GM13977 (cell line): ENCODE results near the gene CBFA2T3.

Source experiments
- DNase-seq: peaks from one replicate; pipeline ENCODE4 v3.0.0; 2012; ENCODE audit warnings: low spot score
- in situ Hi-C: fragments of 300-500 bp; cut with MboI; formaldehyde crosslinking; loops from one replicate; pipeline ENCODE4 v1.12.0; 2022; ENCODE audit warnings: low sequenced_read_pairs, low pct_unique_long_range_greater_than_20kb, mixed read lengths, inconsistent platforms; ENCODE audit not compliant: unreplicated experiment
- TF ChIP-seq, protein P1 (sequence below): IDR thresholded peaks from 2 replicates; pipeline ENCODE4 v1.5.1; 2012; ENCODE audit warnings: mild to moderate bottlenecking, control low read depth; ENCODE audit not compliant: insufficient read depth; ENCODE audit errors: extremely low read depth, missing control alignments

The CBFA2T3 gene

DNA sequence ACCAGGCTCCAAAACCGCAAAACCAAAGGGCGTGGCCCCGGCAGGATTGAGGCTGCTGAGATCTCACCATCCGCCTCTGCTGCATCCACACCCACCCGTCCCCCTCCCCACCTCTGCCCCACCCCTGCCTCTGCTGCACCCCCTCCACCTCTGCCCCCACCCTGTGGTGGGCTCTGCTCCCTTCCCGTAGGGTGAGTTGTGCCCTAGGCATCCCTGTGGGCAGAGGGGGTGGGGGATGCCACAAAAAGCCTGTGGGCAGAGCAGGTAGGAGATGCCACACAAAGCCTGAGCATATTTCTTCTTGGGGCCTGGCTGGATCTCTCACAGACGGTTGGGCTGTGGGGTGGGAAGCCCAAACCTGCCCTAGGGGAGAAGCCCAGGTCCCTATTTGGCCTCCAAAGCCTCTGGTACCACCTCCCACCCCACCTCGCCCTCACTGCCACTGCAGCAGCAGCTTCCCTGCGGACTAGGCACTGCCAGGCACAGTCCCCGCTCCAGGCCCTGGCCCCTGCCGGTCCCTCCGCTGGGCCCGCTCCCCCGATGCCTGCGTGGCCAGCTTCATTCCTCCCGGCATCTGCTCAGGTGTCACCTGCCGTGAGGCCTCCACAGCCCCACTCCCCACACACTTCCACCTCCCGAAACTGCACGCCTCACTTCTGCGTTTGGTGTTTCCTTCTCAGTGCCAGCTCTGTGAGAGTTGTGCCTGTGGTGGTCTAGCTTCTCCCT lies 99.3 kb downstream of the CBFA2T3 start:
- DNase-seq: no peak
- TF ChIP-seq, protein P1, sequence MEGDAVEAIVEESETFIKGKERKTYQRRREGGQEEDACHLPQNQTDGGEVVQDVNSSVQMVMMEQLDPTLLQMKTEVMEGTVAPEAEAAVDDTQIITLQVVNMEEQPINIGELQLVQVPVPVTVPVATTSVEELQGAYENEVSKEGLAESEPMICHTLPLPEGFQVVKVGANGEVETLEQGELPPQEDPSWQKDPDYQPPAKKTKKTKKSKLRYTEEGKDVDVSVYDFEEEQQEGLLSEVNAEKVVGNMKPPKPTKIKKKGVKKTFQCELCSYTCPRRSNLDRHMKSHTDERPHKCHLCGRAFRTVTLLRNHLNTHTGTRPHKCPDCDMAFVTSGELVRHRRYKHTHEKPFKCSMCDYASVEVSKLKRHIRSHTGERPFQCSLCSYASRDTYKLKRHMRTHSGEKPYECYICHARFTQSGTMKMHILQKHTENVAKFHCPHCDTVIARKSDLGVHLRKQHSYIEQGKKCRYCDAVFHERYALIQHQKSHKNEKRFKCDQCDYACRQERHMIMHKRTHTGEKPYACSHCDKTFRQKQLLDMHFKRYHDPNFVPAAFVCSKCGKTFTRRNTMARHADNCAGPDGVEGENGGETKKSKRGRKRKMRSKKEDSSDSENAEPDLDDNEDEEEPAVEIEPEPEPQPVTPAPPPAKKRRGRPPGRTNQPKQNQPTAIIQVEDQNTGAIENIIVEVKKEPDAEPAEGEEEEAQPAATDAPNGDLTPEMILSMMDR: no peak
- in situ Hi-C loops: no loop called here

DNA sequence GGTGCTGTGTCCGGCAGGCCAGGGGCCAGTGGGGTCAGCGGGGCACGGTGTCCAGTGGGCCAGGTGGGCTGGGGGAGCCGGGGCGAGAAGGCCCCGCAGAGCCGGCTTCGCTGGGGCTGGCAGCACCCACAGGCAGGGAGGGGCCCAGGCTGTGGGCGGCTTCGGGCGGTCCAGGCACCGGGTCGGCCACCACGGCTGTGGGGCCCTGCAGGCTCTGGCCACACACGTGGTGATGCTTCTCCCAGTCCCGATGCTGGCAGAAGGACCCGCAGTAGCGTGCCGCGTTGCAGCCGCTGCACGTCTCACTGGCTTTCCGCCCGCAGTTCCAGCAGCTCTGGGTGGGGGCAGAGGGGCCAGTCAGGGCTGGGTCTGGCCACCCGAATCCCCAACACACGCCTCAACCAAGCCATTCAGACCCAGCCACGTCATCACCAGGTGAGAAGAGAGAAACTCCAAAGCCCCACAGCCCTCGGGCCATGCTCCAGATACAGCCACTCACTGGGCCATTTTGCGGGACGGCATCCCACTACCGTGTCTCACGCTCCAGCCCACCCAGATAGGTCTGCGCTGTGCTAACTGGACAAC lies 100.0 kb downstream of the CBFA2T3 start:
- TF ChIP-seq, protein P1: no peak
- no peak for DNase-seq
- in situ Hi-C loops: no loop called here

DNA sequence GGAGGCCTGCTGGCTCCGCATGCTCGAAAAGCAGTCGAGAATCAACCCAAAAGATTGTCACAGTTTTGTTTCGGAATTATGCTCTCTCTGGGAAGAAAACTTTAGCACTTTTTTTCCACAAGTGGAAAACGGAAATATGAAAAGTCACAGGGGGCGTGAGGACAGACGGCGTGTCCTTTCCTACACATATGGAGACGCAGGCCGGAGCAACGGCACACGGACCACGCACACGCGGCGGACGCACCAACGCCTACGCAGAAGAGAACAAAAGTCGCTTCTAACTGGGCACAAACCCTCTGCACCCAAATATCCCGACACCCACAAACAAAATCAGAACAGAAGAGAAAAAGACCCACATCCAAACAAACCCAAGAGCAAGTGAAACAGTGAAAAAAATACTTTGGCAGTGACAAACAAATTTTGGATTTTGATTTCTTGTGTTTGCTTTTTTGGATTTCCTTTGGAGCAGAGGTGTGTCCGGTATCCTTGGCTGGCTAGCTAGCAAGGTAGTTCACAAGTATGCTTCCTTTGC lies 101.2 kb downstream of the CBFA2T3 start:
- TF ChIP-seq, protein P1: no peak
- in situ Hi-C loops: no loop called here
- DNase-seq: no peak

DNA sequence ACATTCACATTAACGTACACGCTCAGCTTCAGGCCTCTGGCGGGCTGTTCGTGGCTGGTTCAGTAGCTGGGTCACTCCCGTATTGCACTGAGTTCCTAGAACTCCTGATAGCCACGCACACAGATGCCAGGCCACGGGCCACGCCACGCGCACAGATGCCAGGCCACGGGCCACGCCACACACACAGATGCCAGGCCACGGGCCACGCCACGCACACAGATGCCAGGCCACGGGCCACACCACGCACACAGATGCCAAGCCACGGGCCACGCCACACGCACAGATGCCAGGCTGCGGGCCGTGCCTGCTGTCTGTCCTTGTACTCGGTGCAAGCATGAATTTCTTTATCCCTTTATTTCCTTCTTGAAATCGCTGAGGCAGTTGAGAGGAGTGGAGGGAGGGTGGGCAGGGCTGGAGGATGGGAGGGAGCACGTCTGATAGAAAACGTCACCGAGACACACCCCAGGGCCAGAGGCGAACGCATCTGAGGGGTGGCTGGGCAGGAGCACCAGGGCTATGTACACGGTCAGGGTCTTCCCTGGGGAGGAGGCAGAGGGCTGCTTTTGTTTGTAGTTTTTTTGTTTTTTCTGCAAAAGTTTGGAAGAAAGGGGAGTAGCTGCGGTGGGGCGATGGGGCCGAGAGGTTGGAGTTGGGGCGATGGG lies 101.9 kb downstream of the CBFA2T3 start:
- in situ Hi-C loops: no loop called here
- no peak for DNase-seq
- TF ChIP-seq, protein P1: no peak

DNA sequence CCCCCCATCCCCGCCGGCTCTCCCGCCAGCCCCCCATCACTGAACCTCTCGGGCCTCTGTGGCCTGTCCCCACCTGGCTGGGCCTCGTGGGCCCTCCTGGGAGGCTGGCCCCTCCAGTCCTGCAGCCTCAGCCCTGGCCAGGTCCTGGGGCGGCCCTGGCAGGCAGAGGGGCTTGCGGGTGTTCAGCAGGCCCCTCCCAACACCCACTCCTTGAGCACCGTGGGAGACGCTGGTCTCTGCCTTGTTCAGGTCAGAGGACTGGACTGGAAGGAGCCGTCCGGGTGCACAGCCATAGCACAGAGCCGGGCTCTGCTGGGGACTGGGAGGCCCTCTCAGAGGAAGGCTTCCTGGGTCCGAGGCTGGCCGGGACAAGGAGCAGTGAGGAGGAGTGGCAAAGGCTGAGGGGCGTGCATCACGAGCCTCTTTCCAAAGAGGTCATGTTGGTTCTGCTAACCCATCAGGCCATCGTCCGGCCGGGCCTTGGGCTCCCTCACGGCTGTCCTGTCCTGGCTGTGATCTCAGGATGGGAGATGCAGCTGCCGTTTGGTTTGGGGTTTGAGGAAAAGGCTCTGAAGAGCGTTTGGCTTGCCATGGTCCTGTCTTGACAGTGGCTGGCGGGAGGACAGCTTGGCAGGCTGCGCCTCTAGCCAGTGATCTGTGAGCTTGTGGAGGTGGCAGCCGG lies 104.2 kb downstream of the CBFA2T3 start:
- DNase-seq: no peak

More for the DNA sequence above, 104.2 kb downstream of the CBFA2T3 start:
- in situ Hi-C loops: no loop called here
- TF ChIP-seq, protein P1: no peak
